SU-DHL-6 (cell line): ENCODE measurements around the gene CLECL1.

Experiments used
- CTCF ChIP-seq: fragments of 200-600 bp; sonication (generic); IDR thresholded peaks from one replicate; pipeline ENCODE4 v1.5.1; 2017; ENCODE audit warnings: antibody characterized with exemption, mild to moderate bottlenecking, low read length, moderate library complexity; ENCODE audit not compliant: insufficient read depth, poor library complexity, severe bottlenecking
- EZH2phosphoT487 ChIP-seq: fragments of 200-600 bp; sonication (generic), shearing (Covaris generic); conservative IDR thresholded peaks from 2 replicates; pipeline ENCODE4 v1.6.1; 2018; ENCODE audit warnings: mild to moderate bottlenecking, antibody characterized with exemption, low read length, moderate library complexity, mixed read lengths

- TF ChIP-seq CTCF (no peak), EZH2phosphoT487 (no peak)
Observed at GRCh38 chr12:9773216-9773877, 40.5 kb upstream of the CLECL1 start.
